Liver (tissue), 9 donors: Measurements from ENCODE around the gene SLC39A10. TPM values are rescaled to one million over a fixed set of nuclear protein-coding genes. Genes with fewer than 3 reads are reported as not detected.

Experiments used
- DNase-seq: peaks from one replicate; pipeline ENCODE4 v3.0.0-alpha.2; 2017; ENCODE audit warnings: low spot score
- H3K27ac ChIP-seq, 2 donors: one replicate each; pipeline ENCODE4 v1.7.0; 2013; ENCODE audit warnings: inconsistent platforms in 2 of 2, low read length in 2 of 2, control low read depth in 1 of 2, low read depth in 1 of 2, mild to moderate bottlenecking in 1 of 2
- H3K27me3 ChIP-seq, 4 donors: one replicate each; pipeline versions ENCODE4 v1.6.1 to v1.7.0; 2013; ENCODE audit warnings: low read length in 3 of 4, inconsistent platforms in 1 of 4, mild to moderate bottlenecking in 1 of 4, moderate library complexity in 1 of 4; ENCODE audit not compliant: control insufficient read depth in 4 of 4, insufficient read depth in 4 of 4
- H3K36me3 ChIP-seq, 4 donors: one replicate each; pipeline versions ENCODE4 v1.6.1 to v1.7.0; 2013; ENCODE audit warnings: low read length in 3 of 4, mild to moderate bottlenecking in 3 of 4, low read depth in 1 of 4, moderate library complexity in 1 of 4; ENCODE audit not compliant: control insufficient read depth in 4 of 4, insufficient read depth in 3 of 4
- H3K4me1 ChIP-seq, 4 donors: one replicate each; pipeline versions ENCODE4 v1.6.1 to v1.7.0; 2013; ENCODE audit warnings: low read length in 3 of 4, mild to moderate bottlenecking in 3 of 4, moderate library complexity in 1 of 4; ENCODE audit not compliant: control insufficient read depth in 4 of 4, insufficient read depth in 4 of 4
- H3K4me3 ChIP-seq, 3 donors: one replicate each; pipeline versions ENCODE4 v1.6.1 to v1.7.0; 2013; ENCODE audit warnings: low read length in 3 of 3, control low read depth in 1 of 3, low read depth in 1 of 3, mild to moderate bottlenecking in 1 of 3
- H3K9ac ChIP-seq, 2 donors: one replicate each; pipeline ENCODE4 v1.7.0; 2013; ENCODE audit warnings: low read length in 2 of 2, mild to moderate bottlenecking in 2 of 2, moderate library complexity in 2 of 2, control low read depth in 1 of 2, low read depth in 1 of 2
- H3K9me3 ChIP-seq, 4 donors: one replicate each; pipeline versions ENCODE4 v1.6.1 to v1.7.0; 2013; ENCODE audit warnings: low read length in 3 of 4; ENCODE audit not compliant: control insufficient read depth in 4 of 4
- CTCF ChIP-seq: fragments of 150-350 bp; IDR thresholded peaks from 2 replicates; pipeline ENCODE4 v1.5.1; 2017; ENCODE audit warnings: improper control_type of control experiment, low read depth, low read length; ENCODE audit not compliant: missing input control
- EGR1 ChIP-seq, 2 donors: IDR thresholded peaks; 2 replicates each; pipeline ENCODE4 v1.6.1; 2016 to 2018; ENCODE audit warnings: antibody characterized with exemption in 2 of 2, low read depth in 2 of 2
- FOXA1 ChIP-seq: IDR thresholded peaks from 2 replicates; pipeline ENCODE4 v1.6.1; 2016; ENCODE audit warnings: antibody characterized with exemption
- FOXA2 ChIP-seq: IDR thresholded peaks from 2 replicates; pipeline ENCODE4 v1.6.1; 2016; ENCODE audit warnings: antibody characterized with exemption
- GABPA ChIP-seq, 2 donors: IDR thresholded peaks in 1 of 2; conservative IDR thresholded peaks in 1 of 2; 2 replicates each; pipeline ENCODE4 v1.6.1; 2016; ENCODE audit warnings: antibody characterized with exemption in 2 of 2, mild to moderate bottlenecking in 1 of 2, moderate library complexity in 1 of 2
- HNF4A ChIP-seq, 2 donors: conservative IDR thresholded peaks; 2 replicates each; pipeline ENCODE4 v1.6.1; 2016; ENCODE audit warnings: antibody characterized with exemption in 2 of 2, mild to moderate bottlenecking in 2 of 2
- HNF4G ChIP-seq: IDR thresholded peaks from 2 replicates; pipeline ENCODE4 v1.6.1; 2016; ENCODE audit warnings: antibody characterized with exemption
- JUND ChIP-seq, 2 donors: IDR thresholded peaks; 2 replicates each; pipeline ENCODE4 v1.6.1; 2016; ENCODE audit warnings: antibody characterized with exemption in 2 of 2
- MAX ChIP-seq: IDR thresholded peaks from 2 replicates; pipeline ENCODE4 v1.6.1; 2016; ENCODE audit warnings: antibody characterized with exemption
- NR2F2 ChIP-seq: IDR thresholded peaks from 2 replicates; pipeline ENCODE4 v1.6.1; 2016; ENCODE audit warnings: antibody characterized with exemption
- RAD21 ChIP-seq, 2 donors: IDR thresholded peaks; 2 replicates each; pipeline ENCODE4 v1.6.1; 2016; ENCODE audit warnings: antibody characterized with exemption in 2 of 2, mild to moderate bottlenecking in 2 of 2
- RXRA ChIP-seq, 2 donors: IDR thresholded peaks; 2 replicates each; pipeline ENCODE4 v1.6.1; 2017 to 2018; ENCODE audit warnings: antibody characterized with exemption in 2 of 2, mild to moderate bottlenecking in 1 of 2
- TAF1 ChIP-seq: conservative IDR thresholded peaks from 2 replicates; pipeline ENCODE4 v1.6.1; 2016; ENCODE audit warnings: antibody characterized with exemption, mild to moderate bottlenecking
- YY1 ChIP-seq: IDR thresholded peaks from 2 replicates; pipeline ENCODE4 v1.6.1; 2016; ENCODE audit warnings: antibody characterized with exemption, mild to moderate bottlenecking
- WGBS: extraction: QIAGEN DNeasy Blood & Tissue Kit; methylation state at CpG from one replicate; pipeline ENCODE4 v1.1.7; 2013; 5-methylcytosine and 5-hydroxymethylcytosine counted together
- polyA plus RNA-seq, 2 donors: library from polyadenylated mRNA; stranded (reverse) in 1 of 2; unstranded in 1 of 2; fragments of 200-250 nt in 1 of 2; fragments of >200 nt in 1 of 2; fragmentation: Nextera tagmentation in 1 of 2; extraction: Ambion mirVana in 1 of 2; gene quantifications; one replicate each; pipeline versions ENCODE4 v1.2.1 to v1.2.3, GENCODE V29; 2013 to 2015
- total RNA-seq, 2 donors: library from RNA; depleted of rRNA; stranded (reverse); fragments of >200 nt; gene quantifications; one replicate each; pipeline ENCODE4 v1.2.3, GENCODE V29; 2014
- TF ChIP-seq, protein P1 (sequence below): IDR thresholded peaks from 2 replicates; pipeline ENCODE4 v1.6.1; 2016; ENCODE audit warnings: antibody characterized with exemption, mild to moderate bottlenecking
- donor health status: healthy.
- donor health status: healthy.
- donor health status: healthy.
- donor health status: healthy.
- donor health status: healthy.

The SLC39A10 gene
- total and polyA plus RNA-seq, 4 donors, result 0.98 to 7.5 (median 3.4) TPM

DNA sequence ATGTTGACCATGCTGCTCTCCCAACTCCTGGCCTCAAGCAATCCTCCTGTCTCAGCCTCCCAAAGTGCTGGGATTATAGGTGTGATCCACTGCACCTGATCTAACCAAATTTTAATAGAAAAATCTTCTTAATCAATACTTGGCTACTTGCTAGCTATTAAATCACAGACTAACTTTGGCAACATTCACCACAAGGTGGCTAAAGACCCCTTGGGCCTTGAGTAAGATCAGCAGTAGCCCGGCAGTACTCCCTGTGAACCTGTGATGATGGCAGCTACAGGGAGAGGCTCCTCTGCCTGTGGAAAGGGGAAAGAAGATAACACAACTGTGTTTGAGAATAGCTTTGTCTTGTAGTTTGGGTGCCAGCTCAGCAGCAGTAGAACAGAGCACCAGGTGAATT is 102.9 kb downstream of the SLC39A10 start:
- WGBS, result 97% methylated on average over 1 of the region's 1 CpG

DNA sequence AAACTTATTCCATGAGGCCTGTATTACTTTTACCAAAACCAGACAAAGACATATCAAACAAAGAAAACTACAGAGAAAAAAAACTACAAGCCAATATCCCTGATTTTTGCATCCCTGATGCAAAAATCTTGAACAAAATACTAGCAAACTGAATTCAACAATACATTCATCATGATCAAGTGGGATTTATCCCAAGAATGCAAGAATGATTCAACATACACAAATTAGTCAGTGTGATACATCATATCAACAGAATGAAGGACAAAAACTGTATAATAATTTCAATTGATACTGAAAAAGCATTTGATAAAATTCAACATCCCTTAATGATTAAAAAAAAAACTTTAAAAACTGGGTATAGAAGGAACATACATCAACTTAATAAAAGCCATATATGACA is 106.8 kb downstream of the SLC39A10 start:
- TF ChIP-seq NR2F2 (no peak), JUND (IDR thresholded peaks at IDR 0.05) (no peak), CTCF (no peak), GABPA (IDR thresholded peaks at IDR 0.05 in 1 of 2, conservative IDR thresholded peaks at IDR 0.05 in 1 of 2) (no peak), MAX (no peak), RXRA (IDR thresholded peaks at IDR 0.05) (no peak), RAD21 (IDR thresholded peaks at IDR 0.05) (no peak), TAF1 (no peak), FOXA1 (no peak)
- Histone ChIP-seq H3K9me3 (peaks cover 0 to 8% (median 2%) of the 10 kb centered on the region in 4 donors), H3K27ac (no peak overlapping the region), H3K27me3 (no peaks in the 10 kb centered on the region), H3K4me3 (no peak overlapping the region), H3K9ac (no peak overlapping the region), H3K36me3 (no peaks in the 10 kb centered on the region), H3K4me1 (no peaks in the 10 kb centered on the region)
- DNase-seq, result no peak

More for the DNA sequence above, 102.9 kb downstream of the SLC39A10 start:
- Histone ChIP-seq H3K4me3 (no peak overlapping the region), H3K27me3 (no peaks in the 10 kb centered on the region), H3K9me3 (peaks cover 0 to 9% (median 2%) of the 10 kb centered on the region in 4 donors), H3K36me3 (no peaks in the 10 kb centered on the region), H3K9ac (no peak overlapping the region), H3K4me1 (no peaks in the 10 kb centered on the region), H3K27ac (no peak overlapping the region)
- TF ChIP-seq HNF4A (conservative IDR thresholded peaks at IDR 0.05), result no peak
- no peak for TF ChIP-seq FOXA2
- TF ChIP-seq FOXA1, result no peak
- no peak for TF ChIP-seq JUND (IDR thresholded peaks at IDR 0.05)
- TF ChIP-seq YY1, result no peak
- TF ChIP-seq GABPA (IDR thresholded peaks at IDR 0.05 in 1 of 2, conservative IDR thresholded peaks at IDR 0.05 in 1 of 2), result no peak
- no peak for TF ChIP-seq RXRA (IDR thresholded peaks at IDR 0.05)
- no peak for TF ChIP-seq EGR1 (IDR thresholded peaks at IDR 0.05; ENCODE audit: low read depth in 2 of 2)
- TF ChIP-seq, protein P1, sequence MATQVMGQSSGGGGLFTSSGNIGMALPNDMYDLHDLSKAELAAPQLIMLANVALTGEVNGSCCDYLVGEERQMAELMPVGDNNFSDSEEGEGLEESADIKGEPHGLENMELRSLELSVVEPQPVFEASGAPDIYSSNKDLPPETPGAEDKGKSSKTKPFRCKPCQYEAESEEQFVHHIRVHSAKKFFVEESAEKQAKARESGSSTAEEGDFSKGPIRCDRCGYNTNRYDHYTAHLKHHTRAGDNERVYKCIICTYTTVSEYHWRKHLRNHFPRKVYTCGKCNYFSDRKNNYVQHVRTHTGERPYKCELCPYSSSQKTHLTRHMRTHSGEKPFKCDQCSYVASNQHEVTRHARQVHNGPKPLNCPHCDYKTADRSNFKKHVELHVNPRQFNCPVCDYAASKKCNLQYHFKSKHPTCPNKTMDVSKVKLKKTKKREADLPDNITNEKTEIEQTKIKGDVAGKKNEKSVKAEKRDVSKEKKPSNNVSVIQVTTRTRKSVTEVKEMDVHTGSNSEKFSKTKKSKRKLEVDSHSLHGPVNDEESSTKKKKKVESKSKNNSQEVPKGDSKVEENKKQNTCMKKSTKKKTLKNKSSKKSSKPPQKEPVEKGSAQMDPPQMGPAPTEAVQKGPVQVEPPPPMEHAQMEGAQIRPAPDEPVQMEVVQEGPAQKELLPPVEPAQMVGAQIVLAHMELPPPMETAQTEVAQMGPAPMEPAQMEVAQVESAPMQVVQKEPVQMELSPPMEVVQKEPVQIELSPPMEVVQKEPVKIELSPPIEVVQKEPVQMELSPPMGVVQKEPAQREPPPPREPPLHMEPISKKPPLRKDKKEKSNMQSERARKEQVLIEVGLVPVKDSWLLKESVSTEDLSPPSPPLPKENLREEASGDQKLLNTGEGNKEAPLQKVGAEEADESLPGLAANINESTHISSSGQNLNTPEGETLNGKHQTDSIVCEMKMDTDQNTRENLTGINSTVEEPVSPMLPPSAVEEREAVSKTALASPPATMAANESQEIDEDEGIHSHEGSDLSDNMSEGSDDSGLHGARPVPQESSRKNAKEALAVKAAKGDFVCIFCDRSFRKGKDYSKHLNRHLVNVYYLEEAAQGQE, result no peak
- TF ChIP-seq NR2F2, result no peak
- no peak for TF ChIP-seq TAF1
- no peak for TF ChIP-seq RAD21 (IDR thresholded peaks at IDR 0.05)
- no peak for TF ChIP-seq HNF4G
- no peak for DNase-seq
